Osteoblast (primary cell): ENCODE results near the gene ACIN1. TPM values are rescaled to one million over a fixed set of nuclear protein-coding genes. Genes with fewer than 3 reads are reported as not detected.

ENCODE experiments used
- DNase-seq: peaks from one replicate; pipeline ENCODE4 v3.0.0; 2011; ENCODE audit warnings: low spot score, mixed read lengths; ENCODE audit not compliant: insufficient read length; ENCODE audit errors: missing footprints
- H2AFZ ChIP-seq: 2 replicates; pipeline ENCODE4 v1.6.0; 2011; ENCODE audit warnings: mild to moderate bottlenecking, low read length
- H3K27ac ChIP-seq: 2 replicates; pipeline ENCODE4 v1.5.1; 2011; ENCODE audit warnings: mild to moderate bottlenecking, low read depth, low read length, moderate library complexity
- H3K27me3 ChIP-seq: 2 replicates; pipeline ENCODE4 v1.6.0; 2012; ENCODE audit warnings: mild to moderate bottlenecking, control low read depth, inconsistent platforms, low read length, moderate library complexity; ENCODE audit not compliant: insufficient read depth
- H3K36me3 ChIP-seq: 2 replicates; pipeline ENCODE4 v1.5.1; 2011; ENCODE audit warnings: mild to moderate bottlenecking, low read length, control low read depth, moderate library complexity; ENCODE audit not compliant: insufficient read depth
- H3K4me1 ChIP-seq: 2 replicates; pipeline ENCODE4 v1.5.1; 2011; ENCODE audit warnings: mild to moderate bottlenecking, low read length, control low read depth, moderate library complexity; ENCODE audit not compliant: insufficient read depth
- H3K4me2 ChIP-seq: 2 replicates; pipeline ENCODE4 v1.6.0; 2011; ENCODE audit warnings: mild to moderate bottlenecking, low read length; ENCODE audit not compliant: insufficient read depth
- H3K4me3 ChIP-seq: fragments of 200-600 bp; sonication (generic); 3 replicates; pipeline ENCODE4 v1.5.1; 2012; ENCODE audit warnings: mild to moderate bottlenecking, low read length, inconsistent platforms; ENCODE audit not compliant: insufficient read depth
- H3K79me2 ChIP-seq: 2 replicates; pipeline ENCODE4 v1.6.0; 2012; ENCODE audit warnings: mild to moderate bottlenecking, low read length, control low read depth, inconsistent platforms; ENCODE audit not compliant: insufficient read depth
- H3K9me3 ChIP-seq: 2 replicates; pipeline ENCODE4 v1.5.1; 2011; ENCODE audit warnings: low read depth, low read length, control low read depth
- H4K20me1 ChIP-seq: 2 replicates; pipeline ENCODE4 v1.6.0; 2012; ENCODE audit warnings: mild to moderate bottlenecking, low read length, control low read depth; ENCODE audit not compliant: insufficient read depth
- total RNA-seq: library from RNA; depleted of rRNA; stranded (reverse); fragments of >200 nt; gene quantifications from 2 replicates; pipeline ENCODE4 v1.2.3, GENCODE V29; 2012
- TF ChIP-seq, protein P1 (sequence below): IDR thresholded peaks from 2 replicates; pipeline ENCODE4 v1.5.1; 2011; ENCODE audit warnings: mild to moderate bottlenecking, low read depth, low read length, moderate library complexity; ENCODE audit errors: extremely low read depth

Gene ACIN1
- total RNA-seq, 1 donor = 90.5 TPM

DNA sequence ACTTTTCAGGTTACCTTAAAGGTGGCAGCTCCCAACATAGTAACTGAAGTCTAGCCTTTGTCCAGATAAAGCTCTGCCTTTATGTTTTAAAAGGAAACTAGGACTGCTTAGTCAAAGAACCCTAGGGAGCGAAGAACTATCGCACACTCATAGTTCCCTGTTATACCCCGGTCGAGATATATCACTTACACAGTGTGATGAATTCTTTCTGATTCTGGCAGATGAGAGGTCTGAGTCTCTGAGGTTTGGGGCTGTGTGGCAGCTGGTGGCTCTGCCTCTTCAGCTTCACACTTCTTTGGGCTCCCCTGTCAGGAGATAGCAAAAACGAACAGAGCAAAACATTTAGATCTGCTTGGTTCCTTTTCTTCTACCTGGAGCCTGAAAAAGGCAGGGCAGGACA is 17.0 kb downstream of the ACIN1 start:
- Histone ChIP-seq H3K79me2 (peaks cover 38% of the 10 kb centered on the region), H3K27ac (peak overlapping the region; percentile 90), H4K20me1 (no peaks in the 10 kb centered on the region), H2AFZ (no peak overlapping the region), H3K4me2 (peak overlapping the region; percentile 63), H3K4me1 (peaks cover 47% of the 10 kb centered on the region), H3K9me3 (no peaks in the 10 kb centered on the region), H3K36me3 (peaks cover 77% of the 10 kb centered on the region), H3K27me3 (no peaks in the 10 kb centered on the region), H3K4me3 (peak overlapping the region; percentile 10)
- TF ChIP-seq, protein P1, sequence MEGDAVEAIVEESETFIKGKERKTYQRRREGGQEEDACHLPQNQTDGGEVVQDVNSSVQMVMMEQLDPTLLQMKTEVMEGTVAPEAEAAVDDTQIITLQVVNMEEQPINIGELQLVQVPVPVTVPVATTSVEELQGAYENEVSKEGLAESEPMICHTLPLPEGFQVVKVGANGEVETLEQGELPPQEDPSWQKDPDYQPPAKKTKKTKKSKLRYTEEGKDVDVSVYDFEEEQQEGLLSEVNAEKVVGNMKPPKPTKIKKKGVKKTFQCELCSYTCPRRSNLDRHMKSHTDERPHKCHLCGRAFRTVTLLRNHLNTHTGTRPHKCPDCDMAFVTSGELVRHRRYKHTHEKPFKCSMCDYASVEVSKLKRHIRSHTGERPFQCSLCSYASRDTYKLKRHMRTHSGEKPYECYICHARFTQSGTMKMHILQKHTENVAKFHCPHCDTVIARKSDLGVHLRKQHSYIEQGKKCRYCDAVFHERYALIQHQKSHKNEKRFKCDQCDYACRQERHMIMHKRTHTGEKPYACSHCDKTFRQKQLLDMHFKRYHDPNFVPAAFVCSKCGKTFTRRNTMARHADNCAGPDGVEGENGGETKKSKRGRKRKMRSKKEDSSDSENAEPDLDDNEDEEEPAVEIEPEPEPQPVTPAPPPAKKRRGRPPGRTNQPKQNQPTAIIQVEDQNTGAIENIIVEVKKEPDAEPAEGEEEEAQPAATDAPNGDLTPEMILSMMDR = no peak
- no peak for DNase-seq

DNA sequence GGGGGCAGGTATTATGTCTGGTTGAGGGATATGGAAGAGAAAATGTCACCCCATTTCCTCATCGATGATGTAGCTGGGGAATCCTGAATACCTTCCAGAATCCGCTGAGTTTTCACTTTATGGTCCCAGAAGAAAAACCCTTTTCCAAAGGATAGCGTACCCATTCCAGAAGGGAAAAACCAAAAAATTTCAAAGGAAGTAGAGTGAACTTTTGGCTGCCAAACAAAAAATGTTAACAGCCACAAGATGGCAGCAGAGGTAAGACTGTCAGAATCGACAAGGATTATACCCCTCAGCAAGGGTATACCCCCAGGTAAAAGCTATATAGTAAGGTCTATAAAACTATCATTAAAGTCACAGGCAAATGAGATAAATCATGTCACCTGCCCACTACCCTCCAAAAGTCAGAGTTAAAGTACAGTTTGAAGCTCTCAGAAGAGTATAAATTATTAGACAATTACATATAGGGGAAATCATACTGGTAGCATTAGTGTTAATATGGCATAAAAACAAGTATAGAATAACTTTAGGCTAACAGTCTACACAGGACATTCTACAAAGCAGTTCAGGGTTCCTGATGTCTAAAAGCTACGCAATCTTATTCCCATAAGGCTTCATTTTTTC is 18.0 kb downstream of the ACIN1 start:
- TF ChIP-seq, protein P1 = peak; percentile 72
- Histone ChIP-seq H4K20me1 (peaks cover 1% of the 10 kb centered on the region), H2AFZ (no peak overlapping the region), H3K27me3 (no peaks in the 10 kb centered on the region), H3K4me3 (no peak overlapping the region), H3K4me1 (peaks cover 54% of the 10 kb centered on the region), H3K79me2 (peaks cover 43% of the 10 kb centered on the region), H3K36me3 (peaks cover 82% of the 10 kb centered on the region), H3K27ac (peak overlapping the region; percentile 90), H3K4me2 (no peak overlapping the region), H3K9me3 (no peaks in the 10 kb centered on the region)
- DNase-seq = peak; percentile 46

DNA sequence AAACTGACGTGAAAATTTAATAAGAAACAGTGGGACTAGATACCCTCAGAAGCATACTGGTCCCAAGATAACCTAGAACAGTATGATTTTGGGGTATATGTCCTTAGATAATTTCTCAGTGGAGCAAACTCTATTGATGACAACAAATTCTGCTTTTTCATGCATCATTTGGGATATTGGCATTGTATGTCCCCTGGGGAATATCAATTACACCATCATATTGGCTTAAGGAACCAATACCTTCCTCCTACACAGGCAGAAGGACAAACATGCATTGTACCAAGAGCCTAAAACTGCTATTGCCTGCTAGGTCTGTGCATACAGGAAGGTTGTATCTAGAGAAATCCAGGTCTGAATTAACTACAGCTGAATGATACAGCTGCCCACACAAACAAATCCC is 20.0 kb downstream of the ACIN1 start:
- Histone ChIP-seq H4K20me1 (peaks cover 9% of the 10 kb centered on the region), H3K4me3 (no peak overlapping the region), H3K36me3 (peaks cover 64% of the 10 kb centered on the region), H3K27ac (no peak overlapping the region), H3K9me3 (no peaks in the 10 kb centered on the region), H3K4me1 (peaks cover 53% of the 10 kb centered on the region), H3K4me2 (no peak overlapping the region), H3K27me3 (no peaks in the 10 kb centered on the region), H2AFZ (no peak overlapping the region), H3K79me2 (peaks cover 56% of the 10 kb centered on the region)
- DNase-seq = no peak
- TF ChIP-seq, protein P1 = no peak

DNA sequence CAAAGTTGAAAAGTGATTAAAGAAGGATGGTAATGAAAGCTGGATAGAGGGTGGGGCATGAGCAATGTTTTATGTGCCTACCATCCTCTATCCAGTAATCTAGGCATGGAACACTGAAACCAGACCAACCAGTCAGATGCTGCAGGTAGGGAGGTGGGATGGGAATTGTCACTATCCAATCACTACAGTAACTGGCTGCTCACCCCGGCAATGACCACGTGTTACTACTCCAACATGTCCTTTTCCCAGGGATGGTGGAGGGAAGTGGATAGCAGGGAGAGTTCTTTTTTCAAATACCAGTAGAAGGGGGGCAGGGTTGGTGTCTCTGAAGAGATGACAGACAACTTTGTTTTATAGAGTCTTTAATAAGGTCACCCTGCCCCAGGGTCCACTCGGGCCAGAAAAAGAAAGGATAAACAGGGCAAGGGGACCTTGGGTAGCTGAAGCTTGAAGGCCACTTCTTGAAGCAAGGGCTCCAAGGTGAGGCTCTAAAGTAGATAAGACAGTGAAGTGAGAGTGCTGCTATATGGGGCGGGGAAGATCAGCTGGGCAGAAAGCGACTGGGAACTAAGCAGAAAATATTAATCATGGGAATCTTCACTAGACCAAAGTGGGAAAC is 22.9 kb downstream of the ACIN1 start:
- TF ChIP-seq, protein P1 = no peak
- Histone ChIP-seq H2AFZ (no peak overlapping the region), H3K27me3 (no peaks in the 10 kb centered on the region), H3K4me1 (peaks cover 39% of the 10 kb centered on the region), H3K4me3 (peak overlapping the region; percentile 86), H3K36me3 (peaks cover 72% of the 10 kb centered on the region), H3K27ac (peak overlapping the region; percentile 78), H3K4me2 (peak overlapping the region; percentile 98), H4K20me1 (peaks cover 31% of the 10 kb centered on the region), H3K79me2 (peaks cover 83% of the 10 kb centered on the region), H3K9me3 (no peaks in the 10 kb centered on the region)
- peak; percentile 22 for DNase-seq
